ENCODE results near the gene POTEH.
"Not testable (repeated sequence)": the region's sequence is repeated elsewhere in the genome, so short reads cannot be mapped to it uniquely, and the experiment has no call there.

The POTEH gene

GRCh38 chr22:15738157-15738908, 48.5 kb downstream of the POTEH start:
- DNase-seq, result not testable (repeated sequence)

DNA sequence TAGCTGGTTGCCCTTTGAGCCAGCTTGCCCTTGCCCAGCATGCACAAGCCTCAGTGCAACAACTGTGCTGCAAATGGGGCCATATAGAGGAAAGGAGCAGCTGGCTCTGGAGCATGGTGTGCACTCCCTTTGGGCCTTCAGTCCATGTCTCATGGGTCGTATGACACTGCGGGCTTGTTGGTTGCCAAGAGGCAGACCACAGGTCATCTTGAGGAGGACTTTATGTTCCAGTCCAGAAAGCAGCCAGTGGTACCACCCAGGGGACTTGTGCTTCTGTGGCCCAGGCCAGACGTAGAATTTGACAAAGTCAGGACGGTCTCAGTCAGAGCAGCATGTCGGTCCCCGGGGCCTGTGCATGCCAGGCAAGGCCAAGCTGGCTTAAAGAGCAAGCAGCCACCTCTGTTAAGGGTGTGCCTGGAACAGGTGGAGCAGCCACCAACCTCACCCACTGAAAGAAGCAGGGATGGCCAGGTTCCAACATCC, 49.1 kb downstream of the POTEH start:
- DNase-seq, result not testable (repeated sequence)

GRCh38 chr22:15747636-15748323, 58.0 kb downstream of the POTEH start:
- not testable (repeated sequence) for DNase-seq

DNA sequence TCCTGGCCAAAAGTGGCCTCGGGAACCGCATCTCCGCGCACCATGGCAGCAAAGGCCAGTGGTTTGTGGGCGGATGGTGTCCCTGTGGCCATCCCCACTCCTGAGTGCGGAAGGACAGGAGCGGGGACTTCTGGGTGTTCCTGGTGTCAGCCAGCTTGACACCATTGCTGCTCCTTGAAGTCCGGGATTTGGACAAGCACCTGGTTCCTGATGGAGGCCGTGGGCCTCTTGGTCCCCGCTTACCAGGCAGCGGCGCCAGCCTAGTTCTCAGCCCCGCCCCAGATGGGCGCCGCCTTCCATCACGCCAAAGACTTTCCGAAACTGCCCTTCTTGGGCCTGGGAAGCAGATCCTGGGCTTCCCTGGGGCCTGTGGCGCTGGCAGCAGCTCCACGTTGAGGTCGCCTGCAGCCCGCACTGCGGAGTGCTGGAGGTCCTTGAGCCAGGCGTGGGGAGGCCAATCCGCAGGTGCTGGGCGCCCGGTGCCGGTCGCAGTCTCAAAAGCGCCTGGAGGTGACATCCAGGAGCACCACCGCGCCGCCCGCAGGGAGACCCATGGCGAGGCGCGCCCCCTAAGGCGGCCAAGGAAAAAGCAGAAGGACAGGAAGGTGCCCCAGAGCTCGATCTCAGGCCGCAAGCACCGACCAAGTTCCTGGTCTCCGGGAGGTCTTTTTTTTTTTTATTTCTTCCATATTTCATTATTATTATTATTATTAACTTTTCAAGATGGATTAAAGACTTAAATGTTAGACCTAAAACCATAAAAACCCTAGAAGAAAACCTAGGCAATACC, 59.5 kb downstream of the POTEH start:
- DNase-seq, result not testable (repeated sequence)

GRCh38 chr22:15759443-15760097, 69.7 kb downstream of the POTEH start:
- not testable (repeated sequence) for DNase-seq

- DNase-seq, result not testable (repeated sequence)
Observed at GRCh38 chr22:15760388-15761150, 70.7 kb downstream of the POTEH start.

DNA sequence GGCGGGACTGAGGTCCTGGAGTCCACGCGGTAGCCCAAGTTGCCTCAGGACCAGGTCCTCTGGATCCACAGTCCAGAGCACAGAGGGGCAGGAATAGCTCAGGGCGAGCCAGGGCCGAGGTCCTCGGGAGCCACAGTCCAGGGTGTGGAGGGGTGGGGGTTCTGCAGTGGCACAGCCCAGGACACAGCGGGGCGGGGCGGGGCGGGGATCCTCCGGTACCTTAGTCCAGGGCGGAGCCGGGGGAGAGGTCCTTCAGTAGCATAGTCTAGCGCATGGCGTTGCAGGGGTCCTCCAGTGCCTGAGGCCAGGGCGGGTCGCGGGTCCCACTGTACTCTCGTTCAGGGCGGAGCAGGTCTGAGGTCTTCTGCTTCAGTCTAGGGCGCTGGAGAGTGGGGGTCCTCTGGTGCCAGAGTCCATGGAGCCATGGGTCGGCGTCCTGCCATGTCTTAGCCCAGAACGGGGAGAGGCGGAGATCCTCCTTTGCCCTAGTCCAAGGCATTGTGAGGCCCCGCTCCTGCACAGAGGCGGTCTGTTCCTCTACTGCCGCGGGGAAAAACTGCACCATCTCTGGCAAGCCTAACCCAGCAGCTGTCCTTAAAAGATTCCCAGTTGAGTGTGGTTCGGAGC, 71.4 kb downstream of the POTEH start:
- not testable (repeated sequence) for DNase-seq

- DNase-seq, result not testable (repeated sequence)
Observed at GRCh38 chr22:15763559-15763958, 73.7 kb downstream of the POTEH start.
